ENCODE measurements around the gene PAQR5.
"Not testable (repeated sequence)": the region's sequence is repeated elsewhere in the genome, so short reads cannot be mapped to it uniquely, and the experiment has no call there.

The PAQR5 gene

GRCh38 chr15:69317392-69317841, 18.7 kb downstream of the PAQR5 start:
- DNase-seq = no peak

GRCh38 chr15:69318033-69318432, 19.3 kb downstream of the PAQR5 start:
- DNase-seq = no peak

- DNase-seq = no peak
These were observed 21.0 kb downstream of the PAQR5 start for GRCh38 chr15:69319384-69320375.

DNA sequence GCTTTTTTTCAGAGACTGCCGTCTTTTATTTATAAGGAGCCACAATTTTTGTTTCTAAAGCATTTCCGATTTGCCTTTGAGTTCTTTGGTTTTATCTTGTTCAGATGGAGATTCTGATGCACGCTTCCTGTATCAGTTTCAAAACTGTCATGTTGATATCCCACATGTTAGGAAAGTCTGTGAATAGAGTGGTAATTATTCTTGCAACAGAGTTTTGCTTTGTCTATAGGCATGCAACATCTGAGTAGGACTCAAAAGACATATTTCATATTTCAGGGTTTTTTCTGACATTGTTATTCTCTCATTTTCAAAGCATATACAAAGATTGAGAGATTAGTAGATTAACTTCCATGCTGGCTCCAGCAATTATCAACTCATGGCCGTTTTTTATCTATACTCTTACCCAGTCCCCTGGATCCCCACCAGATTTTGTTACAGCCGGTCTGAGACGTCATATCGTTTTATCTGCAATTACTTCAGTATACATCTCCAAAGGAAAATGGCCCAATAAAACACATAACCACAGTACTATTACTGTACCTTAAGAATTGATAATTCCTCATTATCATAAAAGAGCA, 22.4 kb downstream of the PAQR5 start:
- DNase-seq = no peak

DNA sequence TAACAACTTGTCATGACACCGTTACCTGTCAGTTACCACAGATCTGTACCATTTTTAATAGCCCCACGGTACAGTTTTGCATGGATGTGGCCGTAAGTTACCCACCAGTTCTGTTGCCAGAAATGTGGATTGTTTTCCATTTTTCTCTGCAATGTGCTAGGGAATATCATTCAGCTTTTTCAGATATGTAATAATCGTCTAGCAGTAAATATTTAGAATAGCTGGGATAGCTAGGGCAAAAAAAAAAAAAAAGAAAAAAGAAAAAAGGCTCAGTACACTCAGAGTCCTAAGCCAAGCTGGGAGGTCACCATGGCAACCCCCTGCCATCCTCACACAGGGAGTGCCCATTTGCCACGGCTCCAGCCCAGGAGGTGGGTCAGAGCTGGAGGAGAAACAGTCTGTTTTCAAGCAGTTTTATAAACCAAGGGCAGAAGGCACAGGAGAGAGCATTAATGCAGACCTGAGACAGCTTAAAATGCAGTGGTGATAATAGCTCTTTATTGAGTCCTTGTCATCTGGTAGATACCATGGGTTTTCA, 25.2 kb downstream of the PAQR5 start:
- no peak for DNase-seq

GRCh38 chr15:69324565-69324964, 25.9 kb downstream of the PAQR5 start:
- DNase-seq = no peak

DNA sequence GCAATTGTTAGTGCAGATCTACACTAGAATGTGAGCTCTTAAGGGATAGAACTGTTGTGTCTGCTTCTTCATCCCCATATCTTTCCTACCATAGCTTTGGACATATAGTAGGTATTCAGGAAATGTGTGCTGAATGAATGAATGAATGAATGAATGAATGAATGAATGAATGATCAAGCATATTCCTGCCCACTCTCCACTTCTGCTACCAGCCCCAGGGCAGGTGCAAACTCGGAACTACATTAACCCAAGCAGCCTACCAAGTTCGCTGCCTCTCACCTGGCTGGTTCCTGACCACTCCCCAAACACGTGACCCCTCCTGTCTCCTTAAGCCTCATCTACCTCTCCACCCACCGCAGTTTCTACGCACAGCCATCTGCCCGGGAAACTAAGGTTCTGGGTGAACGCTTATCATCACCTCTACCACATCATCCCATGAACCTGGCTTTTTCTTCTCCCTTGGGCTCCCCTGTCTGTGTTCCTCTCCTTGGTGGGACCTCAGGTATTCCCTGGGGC, 26.8 kb downstream of the PAQR5 start:
- DNase-seq = no peak

DNA sequence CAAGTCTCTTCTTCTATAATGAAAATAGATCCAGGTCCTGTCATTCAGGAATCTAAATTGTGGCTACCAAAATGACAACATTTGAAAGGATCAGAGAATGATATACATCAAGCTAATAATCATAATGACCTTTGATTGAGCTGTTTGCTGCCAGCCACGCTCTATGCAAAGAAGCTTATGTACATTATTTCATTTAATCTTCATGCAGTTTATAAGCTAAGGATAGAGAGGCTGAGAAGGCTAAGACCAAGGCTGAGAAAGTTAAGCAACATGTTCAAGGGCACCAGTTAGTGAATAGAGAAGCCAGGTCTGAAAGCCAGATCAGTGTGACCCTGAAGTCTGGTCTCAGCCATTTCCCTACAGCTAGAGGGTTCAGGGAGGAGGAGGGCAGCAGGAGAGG, 29.4 kb downstream of the PAQR5 start:
- DNase-seq = no peak

- DNase-seq = no peak
These were observed 30.0 kb downstream of the PAQR5 start for GRCh38 chr15:69328739-69329138.

GRCh38 chr15:69337138-69337537, 38.4 kb downstream of the PAQR5 start:
- no peak for DNase-seq

DNA sequence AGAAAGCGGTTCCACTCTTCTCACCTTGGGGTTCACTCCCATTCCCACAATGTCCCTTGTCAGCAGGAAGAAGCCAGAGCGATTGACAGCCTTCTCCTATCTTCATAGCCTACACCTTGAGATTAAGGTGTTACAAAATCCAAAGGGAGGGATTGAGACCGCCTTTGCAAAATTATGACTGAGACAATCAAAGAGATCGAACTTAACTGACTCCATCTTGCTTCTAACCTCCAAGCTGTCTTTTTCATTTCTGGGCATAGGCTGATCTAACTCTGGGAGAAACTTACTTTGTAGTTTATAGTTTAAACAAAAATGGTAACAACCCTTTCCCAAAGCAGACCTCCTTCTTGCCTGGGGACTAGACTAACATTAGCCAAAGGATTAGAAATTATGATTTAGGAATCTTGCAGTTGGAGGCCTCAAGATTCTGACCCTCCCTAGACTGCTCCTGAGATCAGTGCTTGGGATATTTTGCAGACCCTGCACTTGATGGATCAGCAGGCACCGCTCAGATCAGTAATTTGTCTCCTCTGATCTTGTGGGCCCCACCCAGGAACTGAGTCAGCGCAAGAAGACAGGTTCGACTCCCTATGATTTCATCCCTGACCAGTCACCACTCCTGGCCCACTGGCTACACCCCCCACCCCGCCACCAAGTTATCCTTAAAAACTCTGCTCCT, 40.0 kb downstream of the PAQR5 start:
- no peak for DNase-seq

GRCh38 chr15:69339214-69339543, 40.5 kb downstream of the PAQR5 start:
- not testable (repeated sequence) for DNase-seq

DNA sequence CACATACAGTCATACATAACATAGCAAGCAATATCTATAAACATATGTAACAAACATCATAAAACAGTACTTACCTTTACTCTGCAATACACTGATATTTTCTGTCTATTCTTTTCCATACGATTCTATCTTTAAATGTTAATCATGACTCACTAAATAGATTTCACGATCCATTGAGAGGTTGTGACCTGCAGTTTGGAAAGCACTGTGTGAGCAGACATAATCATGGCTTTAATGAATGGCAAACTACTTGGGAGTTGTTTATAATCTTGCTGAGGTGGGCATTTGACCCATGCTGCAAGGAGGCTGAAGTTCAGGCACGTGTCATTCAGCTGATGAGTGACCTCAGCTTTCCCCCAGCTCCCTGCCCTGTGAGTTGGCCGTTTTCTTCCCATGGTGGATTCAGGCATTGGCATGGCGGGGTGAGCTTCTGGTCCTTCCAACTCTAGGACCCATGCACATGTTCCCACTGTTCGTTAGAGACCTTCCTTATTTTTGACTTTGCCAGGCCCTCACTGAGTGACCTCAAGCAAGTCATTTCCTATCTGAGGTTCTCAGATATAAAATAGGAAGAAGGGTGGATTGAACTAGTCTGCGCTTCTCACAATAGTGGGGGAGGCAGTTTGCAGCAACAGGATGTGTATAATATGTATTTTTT, 41.7 kb downstream of the PAQR5 start:
- DNase-seq = no peak

- DNase-seq = no peak
These were observed 42.6 kb downstream of the PAQR5 start for GRCh38 chr15:69341356-69341755.

- DNase-seq = no peak
These were observed 43.9 kb downstream of the PAQR5 start for GRCh38 chr15:69342460-69343076.

DNA sequence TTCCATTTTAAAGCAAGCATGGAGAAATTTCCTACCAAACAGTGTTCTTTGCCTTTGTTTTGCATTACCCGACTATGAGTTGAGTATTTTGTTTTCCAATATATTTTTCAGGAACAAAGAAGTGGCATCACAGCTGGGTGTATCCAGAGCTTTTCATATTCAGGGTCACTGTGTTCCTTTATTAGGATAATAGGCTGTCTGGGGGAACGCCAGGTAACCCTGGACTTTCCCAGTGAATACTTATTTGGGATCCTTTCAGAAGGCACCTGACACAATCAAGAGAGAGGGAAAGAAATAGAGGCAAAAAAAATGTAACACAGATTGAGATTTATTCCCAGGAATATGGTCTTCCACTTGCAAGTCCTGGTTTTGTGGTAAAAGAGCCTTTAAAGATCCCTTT, 44.4 kb downstream of the PAQR5 start:
- DNase-seq = no peak

DNA sequence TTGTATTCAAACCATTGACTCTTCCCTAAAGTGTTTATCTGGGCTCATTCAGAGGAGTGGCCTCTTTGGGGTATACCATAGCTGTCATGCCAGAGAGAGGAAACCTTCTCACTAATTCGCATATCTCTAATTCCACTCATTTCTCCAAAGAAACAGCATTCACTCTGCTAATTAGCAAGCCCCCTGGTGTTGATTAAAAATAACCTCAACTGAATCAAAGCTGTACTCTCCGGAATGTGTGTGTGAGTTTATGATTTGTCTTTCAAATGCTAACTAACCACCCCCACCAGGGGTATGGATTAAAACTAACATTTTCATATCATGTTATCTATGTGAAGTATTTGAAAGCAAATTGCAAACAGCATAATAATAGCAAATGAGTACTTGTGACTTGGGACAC, 45.5 kb downstream of the PAQR5 start:
- DNase-seq = no peak

GRCh38 chr15:69346112-69346511, 47.4 kb downstream of the PAQR5 start:
- DNase-seq = no peak

- no peak for DNase-seq
These were observed 52.6 kb downstream of the PAQR5 start for GRCh38 chr15:69351333-69351732.

GRCh38 chr15:69351884-69352283, 53.2 kb downstream of the PAQR5 start:
- no peak for DNase-seq

DNA sequence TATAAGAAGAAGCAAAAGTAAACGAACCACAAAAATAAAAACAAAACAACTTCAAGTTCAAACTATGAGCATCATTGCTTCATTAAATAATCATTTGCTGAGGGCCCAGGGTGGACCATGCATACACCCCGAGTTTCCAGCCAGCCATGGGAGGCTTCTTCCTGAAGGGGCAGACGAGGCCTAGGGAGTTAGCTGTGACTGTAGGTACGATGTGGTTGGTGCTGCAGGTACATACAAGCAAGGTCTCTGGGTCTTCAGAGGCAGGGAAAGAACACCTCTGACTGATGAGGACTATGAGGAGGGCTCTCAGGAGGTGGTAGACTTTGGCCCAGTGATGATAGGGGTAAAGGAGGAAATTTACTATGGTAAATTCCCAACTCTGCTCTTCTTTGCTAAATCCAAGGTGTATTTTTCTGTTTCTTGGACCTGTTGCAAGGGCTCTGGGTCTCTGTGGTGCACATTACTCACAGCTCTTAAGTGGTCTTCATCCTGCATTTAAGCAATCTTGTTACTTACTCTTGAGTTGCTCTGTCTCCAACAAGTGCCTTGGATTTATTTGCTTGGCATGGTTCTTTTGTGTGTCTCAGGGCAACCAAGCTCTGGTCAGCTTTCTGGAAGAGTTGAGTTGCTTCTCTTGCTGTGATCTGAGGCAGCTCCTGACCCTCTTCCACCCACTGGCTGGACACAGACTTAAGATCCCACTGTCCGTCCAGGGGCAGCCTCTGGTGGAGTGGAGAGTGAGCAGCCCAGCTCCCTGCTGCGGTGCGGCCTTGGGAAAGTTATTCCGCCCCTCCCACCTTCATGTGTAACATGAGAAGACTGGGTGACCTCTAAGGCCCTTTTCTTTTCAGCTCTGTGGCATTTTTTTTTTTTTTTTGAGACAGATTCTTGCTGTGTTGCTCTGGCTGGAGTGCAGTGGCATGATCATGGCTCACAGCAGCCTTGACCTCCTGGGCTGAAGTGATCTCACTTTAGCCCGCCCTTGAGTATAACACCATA, 59.4 kb downstream of the PAQR5 start:
- DNase-seq = no peak
